ENCODE measurements around the gene TRMT6.

DNA sequence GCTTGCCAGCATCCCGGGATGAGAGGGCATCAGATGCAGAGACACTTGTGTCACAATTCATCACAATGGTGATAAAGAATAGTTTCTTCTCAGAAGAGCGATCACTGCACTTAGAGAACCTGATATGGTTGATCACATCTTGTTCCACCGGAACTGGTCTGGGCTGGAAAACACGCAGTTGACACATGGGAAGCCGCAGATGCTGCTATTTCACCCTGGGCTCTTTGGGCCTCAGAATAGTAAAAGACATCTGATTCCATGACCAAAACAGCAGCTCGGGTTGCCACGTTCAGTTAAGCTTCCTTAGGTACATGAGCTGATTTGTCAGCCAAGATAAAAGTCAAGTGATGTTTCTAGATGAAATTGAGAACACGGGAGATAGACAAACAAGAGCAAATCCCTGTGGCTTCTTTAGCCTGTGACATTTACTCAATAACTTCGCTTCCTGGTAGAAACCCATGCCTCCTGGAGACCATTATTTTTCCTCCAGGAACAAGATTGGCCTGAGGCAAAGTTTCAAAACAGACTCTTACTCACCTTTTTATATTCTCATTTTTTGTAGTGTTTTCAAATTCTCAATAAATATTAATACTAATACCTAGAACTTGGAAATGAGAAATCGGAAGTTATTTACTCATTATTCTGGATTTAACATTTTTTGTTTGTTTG, 59.4 kb downstream of the TRMT6 start:
- TF ChIP-seq, protein P1, sequence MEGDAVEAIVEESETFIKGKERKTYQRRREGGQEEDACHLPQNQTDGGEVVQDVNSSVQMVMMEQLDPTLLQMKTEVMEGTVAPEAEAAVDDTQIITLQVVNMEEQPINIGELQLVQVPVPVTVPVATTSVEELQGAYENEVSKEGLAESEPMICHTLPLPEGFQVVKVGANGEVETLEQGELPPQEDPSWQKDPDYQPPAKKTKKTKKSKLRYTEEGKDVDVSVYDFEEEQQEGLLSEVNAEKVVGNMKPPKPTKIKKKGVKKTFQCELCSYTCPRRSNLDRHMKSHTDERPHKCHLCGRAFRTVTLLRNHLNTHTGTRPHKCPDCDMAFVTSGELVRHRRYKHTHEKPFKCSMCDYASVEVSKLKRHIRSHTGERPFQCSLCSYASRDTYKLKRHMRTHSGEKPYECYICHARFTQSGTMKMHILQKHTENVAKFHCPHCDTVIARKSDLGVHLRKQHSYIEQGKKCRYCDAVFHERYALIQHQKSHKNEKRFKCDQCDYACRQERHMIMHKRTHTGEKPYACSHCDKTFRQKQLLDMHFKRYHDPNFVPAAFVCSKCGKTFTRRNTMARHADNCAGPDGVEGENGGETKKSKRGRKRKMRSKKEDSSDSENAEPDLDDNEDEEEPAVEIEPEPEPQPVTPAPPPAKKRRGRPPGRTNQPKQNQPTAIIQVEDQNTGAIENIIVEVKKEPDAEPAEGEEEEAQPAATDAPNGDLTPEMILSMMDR (conservative IDR thresholded peaks at IDR 0.05 in 1 of 2, IDR thresholded peaks at IDR 0.05 in 1 of 2; ENCODE audit: low read depth in 1 of 2, low read length in 2 of 2), result no peak
- no peak for TF ChIP-seq EZH2 (IDR thresholded peaks at IDR 0.05; ENCODE audit: low read length, missing control alignments)

Measured in fibroblast of lung (primary cell).